ENCODE data around the gene KCNQ4.

Gene KCNQ4

DNA sequence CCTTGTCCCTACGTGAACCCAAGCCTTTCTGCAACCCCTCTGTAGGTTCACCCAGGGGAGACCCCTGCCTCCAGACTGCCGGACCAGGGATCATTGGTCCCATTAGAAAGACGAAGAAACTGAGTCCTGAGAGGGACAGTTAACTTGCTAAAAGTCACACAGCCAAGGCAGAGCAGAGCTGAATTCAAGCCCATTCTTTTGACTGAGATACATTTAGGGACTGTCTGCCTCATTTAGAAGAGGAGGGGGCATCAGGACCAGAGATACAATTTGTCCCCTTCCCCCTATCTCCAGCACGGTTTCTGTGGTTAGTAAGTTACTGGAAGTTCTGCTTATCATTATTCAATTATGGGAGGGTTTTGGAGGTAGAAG is 19.1 kb downstream of the KCNQ4 start:
- TF ChIP-seq, protein P1, sequence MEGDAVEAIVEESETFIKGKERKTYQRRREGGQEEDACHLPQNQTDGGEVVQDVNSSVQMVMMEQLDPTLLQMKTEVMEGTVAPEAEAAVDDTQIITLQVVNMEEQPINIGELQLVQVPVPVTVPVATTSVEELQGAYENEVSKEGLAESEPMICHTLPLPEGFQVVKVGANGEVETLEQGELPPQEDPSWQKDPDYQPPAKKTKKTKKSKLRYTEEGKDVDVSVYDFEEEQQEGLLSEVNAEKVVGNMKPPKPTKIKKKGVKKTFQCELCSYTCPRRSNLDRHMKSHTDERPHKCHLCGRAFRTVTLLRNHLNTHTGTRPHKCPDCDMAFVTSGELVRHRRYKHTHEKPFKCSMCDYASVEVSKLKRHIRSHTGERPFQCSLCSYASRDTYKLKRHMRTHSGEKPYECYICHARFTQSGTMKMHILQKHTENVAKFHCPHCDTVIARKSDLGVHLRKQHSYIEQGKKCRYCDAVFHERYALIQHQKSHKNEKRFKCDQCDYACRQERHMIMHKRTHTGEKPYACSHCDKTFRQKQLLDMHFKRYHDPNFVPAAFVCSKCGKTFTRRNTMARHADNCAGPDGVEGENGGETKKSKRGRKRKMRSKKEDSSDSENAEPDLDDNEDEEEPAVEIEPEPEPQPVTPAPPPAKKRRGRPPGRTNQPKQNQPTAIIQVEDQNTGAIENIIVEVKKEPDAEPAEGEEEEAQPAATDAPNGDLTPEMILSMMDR (IDR thresholded peaks at IDR 0.05) = no peak

DNA sequence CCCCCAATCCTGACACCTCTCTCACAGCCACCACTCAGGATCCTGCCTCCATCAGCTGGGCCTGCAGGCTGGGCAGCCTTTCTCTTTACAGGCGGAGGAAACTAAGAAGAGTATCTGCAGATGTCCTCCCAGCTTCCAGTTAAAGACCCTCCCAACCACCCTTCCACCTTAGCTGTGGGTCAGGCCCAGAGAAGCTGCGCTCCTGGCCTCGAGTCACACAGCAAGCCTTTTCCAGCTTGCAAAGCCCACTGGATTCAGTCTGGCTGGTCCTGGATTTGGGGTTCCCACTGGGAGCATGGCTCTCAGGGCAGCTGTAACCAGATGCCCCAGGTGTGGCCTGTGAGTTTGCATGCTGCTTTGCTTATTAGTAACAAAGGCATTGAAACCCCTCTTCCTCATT is 19.9 kb downstream of the KCNQ4 start:
- TF ChIP-seq, protein P1 (IDR thresholded peaks at IDR 0.05) = no peak

DNA sequence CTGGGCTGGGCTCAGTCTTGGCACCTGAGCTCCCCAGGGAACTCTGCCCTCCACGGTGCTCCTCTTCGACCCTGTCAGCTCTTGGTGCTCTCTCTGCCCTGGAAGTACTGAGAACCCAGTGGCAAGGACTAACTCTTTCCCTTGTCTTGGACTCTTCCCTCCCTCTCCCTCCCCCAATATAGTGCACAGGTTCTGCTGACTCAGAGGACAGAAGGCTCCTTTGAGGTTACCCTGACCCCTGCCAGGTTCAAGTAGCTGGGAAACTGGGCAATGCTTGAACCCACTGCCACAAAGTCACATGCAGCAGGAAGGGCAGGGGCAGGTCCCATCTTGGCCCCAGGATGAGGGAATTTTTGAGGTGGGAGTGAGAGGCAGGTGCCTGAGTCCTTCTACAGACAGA is 20.3 kb downstream of the KCNQ4 start:
- TF ChIP-seq, protein P1 (IDR thresholded peaks at IDR 0.05) = no peak

DNA sequence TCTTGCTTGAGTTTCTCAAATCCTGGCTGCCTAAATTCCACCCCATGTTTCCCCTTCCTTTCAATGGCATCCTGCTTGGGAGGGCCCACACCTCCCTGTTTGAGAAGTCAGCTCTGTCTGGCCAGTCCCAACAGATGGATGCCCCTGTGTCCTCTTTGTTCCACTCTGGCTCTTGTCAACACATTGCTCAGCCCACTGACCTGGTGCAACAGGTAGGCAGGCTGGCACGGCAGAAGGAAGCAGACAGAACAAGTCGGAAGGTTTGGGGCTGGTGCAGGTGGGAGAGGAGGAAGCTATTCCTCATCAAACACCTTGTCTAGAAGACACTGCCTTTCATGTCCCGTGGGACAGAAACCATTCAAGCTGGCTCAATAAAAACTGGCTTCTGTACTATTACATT is 22.7 kb downstream of the KCNQ4 start:
- TF ChIP-seq, protein P1 (IDR thresholded peaks at IDR 0.05) = no peak

DNA sequence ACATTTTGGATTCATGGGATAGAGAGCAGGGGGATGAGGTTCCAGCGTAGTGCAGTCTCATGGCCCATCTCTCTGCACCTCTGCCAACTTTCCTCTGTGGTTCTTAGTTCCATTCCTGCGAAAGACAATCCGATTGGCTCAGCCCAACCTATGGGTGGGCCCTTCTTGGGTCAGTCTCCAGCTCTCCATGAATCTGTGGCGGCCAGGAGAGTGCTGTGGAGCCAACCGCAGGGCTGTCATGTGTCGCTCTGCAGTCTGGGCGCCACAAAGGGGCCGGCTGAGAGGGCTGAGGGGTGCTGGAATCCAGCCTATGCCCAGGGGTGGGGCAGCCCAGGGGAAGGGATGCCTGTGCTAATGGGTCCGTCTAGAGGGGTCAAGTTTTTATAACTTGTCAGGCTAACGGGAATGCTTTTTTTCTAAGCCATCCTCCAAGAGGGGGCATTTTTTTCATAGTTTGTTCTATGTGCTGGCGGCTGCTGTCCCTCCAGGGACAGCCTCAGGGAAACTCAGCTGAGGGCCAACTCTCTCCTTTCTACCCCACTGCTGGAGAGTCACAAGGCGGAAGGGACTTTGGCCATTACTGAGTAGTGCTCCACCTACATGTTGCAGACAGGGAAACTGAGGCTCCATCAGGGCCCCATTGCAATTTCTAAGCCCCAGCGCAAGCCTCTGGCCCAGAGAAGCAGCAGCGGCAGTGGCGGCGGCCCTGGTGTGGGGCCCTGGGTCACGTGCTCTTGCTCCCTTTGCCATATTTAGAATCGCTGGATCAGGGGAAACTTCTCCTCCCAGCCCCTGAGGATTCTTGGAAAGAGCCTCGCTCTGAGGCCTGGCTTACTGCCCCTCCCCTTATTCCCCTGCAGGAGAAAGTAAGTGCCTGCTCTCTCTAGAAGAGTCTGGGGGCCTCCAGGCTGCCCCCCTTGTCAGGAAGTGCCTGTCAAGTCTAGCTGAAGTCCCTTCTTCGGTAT is 23.4 kb downstream of the KCNQ4 start:
- TF ChIP-seq, protein P1 (IDR thresholded peaks at IDR 0.05) = no peak

DNA sequence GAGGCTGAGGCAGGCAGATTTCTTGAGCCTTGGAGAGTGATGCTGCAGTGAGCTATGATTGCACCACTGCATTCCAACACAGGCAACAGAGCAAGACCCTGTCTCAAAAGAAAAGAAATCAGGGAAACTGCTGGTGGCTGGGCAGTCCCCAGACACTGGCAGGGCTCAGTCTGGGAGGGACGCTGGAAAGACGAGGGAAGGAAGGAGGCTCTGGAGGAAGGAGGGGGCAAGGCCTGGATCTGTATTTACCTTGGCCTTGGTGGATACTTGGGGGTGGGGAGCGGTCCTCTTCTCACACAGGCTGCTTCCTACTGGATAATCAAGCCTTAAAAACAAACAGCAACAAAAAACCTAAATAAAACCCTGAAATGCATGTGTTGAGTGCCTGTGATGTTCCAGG is 24.4 kb downstream of the KCNQ4 start:
- TF ChIP-seq, protein P1 (IDR thresholded peaks at IDR 0.05) = no peak

DNA sequence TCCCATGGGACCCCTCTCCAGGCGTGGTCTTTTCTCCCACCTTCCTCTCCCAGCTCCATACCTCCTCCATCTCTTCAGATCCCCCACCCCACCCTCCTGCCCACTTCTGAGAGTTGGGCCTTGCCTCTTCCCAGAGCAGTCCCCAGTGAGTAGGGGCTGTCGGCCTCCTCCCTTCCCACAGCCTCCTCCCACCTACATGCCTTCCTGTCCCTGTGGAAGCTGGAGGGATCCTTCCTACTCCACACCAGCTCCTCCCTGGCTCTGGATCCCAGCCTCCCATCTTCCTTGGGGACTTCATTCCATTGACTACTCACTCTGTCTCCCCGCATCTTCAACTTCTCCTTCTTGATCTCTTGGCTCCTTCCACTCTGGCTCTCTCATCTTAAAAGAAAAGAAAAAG is 24.9 kb downstream of the KCNQ4 start:
- TF ChIP-seq, protein P1 (IDR thresholded peaks at IDR 0.05) = no peak

Data from LNCAP (cell line).